HG02943 (cell line): ENCODE results near the gene SP6.

Experiments used
- ATAC-seq: cut with Tn5 transposase; IDR thresholded peaks from one replicate; pipeline ENCODE4 v1.9.1; 2021; ENCODE audit warnings: mild to moderate bottlenecking, low read depth, moderate library complexity; ENCODE audit not compliant: unreplicated experiment

Gene SP6

GRCh38 chr17:47857551-47858455 lies 6.8 kb upstream of the SP6 start:
- ATAC-seq: no peak

GRCh38 chr17:47856830-47857229 lies 5.9 kb upstream of the SP6 start:
- no peak for ATAC-seq

GRCh38 chr17:47855737-47856136 lies 4.8 kb upstream of the SP6 start:
- ATAC-seq: no peak

GRCh38 chr17:47853616-47854015 lies 2.7 kb upstream of the SP6 start:
- ATAC-seq: no peak

- no peak for ATAC-seq
Observed at GRCh38 chr17:47852113-47852949, 1.4 kb upstream of the SP6 start.

- ATAC-seq: no peak
Observed at GRCh38 chr17:47851764-47852112, 775 bp upstream of the SP6 start.

GRCh38 chr17:47850373-47850691 lies 631 bp downstream of the SP6 start:
- ATAC-seq: no peak

- ATAC-seq: no peak
Observed at GRCh38 chr17:47848198-47848513, 2.8 kb downstream of the SP6 start.

GRCh38 chr17:47847341-47848197 lies 3.4 kb downstream of the SP6 start:
- ATAC-seq: no peak

- ATAC-seq: no peak
Observed at GRCh38 chr17:47846716-47847340, 4.1 kb downstream of the SP6 start.

GRCh38 chr17:47845716-47846075 lies 5.3 kb downstream of the SP6 start:
- no peak for ATAC-seq

GRCh38 chr17:47844814-47845715 lies 5.9 kb downstream of the SP6 start:
- no peak for ATAC-seq

- no peak for ATAC-seq
Observed at GRCh38 chr17:47844227-47844626, 6.7 kb downstream of the SP6 start.

GRCh38 chr17:47843391-47843730 lies 7.6 kb downstream of the SP6 start:
- no peak for ATAC-seq

- no peak for ATAC-seq
Observed at GRCh38 chr17:47841488-47842291, 9.3 kb downstream of the SP6 start.

GRCh38 chr17:47840742-47841487 lies 10.0 kb downstream of the SP6 start, which contains the start of gene SCRN2:
TSS of gene SCRN2 (minus strand) at chr17:47841273. CDS start at chr17:47840843, 430 bp downstream.
- ATAC-seq: no peak

GRCh38 chr17:47840001-47840741 lies 10.8 kb downstream of the SP6 start:
- no peak for ATAC-seq
